Thyroid gland (tissue), 4 donors: ENCODE results near the gene GPANK1. TPM values are rescaled to one million over a fixed set of nuclear protein-coding genes. Genes with fewer than 3 reads are reported as not detected.

Experiments
- DNase-seq, 2 donors: peaks; one replicate each; pipeline ENCODE4 v3.0.0-alpha.2; 2019
- H3K27ac ChIP-seq, 3 donors: fragments of 200-600 bp; sonication (generic); 1 replicate in 2 of 3; 2 replicates in 1 of 3; pipeline ENCODE4 v1.5.1; 2016 to 2019; ENCODE audit warnings: mild to moderate bottlenecking in 1 of 3, moderate library complexity in 1 of 3
- H3K27me3 ChIP-seq: fragments of 200-600 bp; sonication (generic); one replicate; pipeline ENCODE4 v1.5.1; 2019
- H3K36me3 ChIP-seq, 2 donors: fragments of 200-600 bp; sonication (generic); one replicate each; pipeline ENCODE4 v1.5.1; 2016 to 2019
- H3K4me1 ChIP-seq, 2 donors: fragments of 200-600 bp; sonication (generic); one replicate each; pipeline ENCODE4 v1.5.1; 2017 to 2019
- H3K4me3 ChIP-seq, 3 donors: fragments of 200-600 bp; sonication (generic); replicated peaks in 1 of 3; 1 replicate in 2 of 3; 2 replicates in 1 of 3; pipeline ENCODE4 v1.5.1; 2016; ENCODE audit warnings: mild to moderate bottlenecking in 1 of 3
- H3K9me3 ChIP-seq: fragments of 200-600 bp; sonication (generic); one replicate; pipeline ENCODE4 v1.5.1; 2017
- CTCF ChIP-seq, 6 experiments: fragments of 200-600 bp in 3 of 6; fragments of 450-650 bp in 3 of 6; sonication (generic) in 3 of 6; IDR thresholded peaks; one replicate each; pipeline ENCODE4 v1.5.1; 2016 to 2019; ENCODE audit warnings: antibody characterized with exemption in 6 of 6, mild to moderate bottlenecking in 2 of 6, inconsistent platforms in 1 of 6, moderate library complexity in 1 of 6
- POLR2A ChIP-seq, 2 donors: fragments of 450-650 bp; IDR thresholded peaks; one replicate each; pipeline ENCODE4 v1.6.1; 2017; ENCODE audit warnings: antibody characterized with exemption in 2 of 2, mild to moderate bottlenecking in 2 of 2, moderate library complexity in 1 of 2
- WGBS, 2 donors: methylation state at CpG; one replicate each; pipeline ENCODE4 v1.1.5; 2017; 5-methylcytosine and 5-hydroxymethylcytosine counted together
- intact Hi-C: fragments of 100-400 bp; cut with DNase I; formaldehyde crosslinking; loops from one replicate; pipeline ENCODE4 v1.15.1; 2023
- microRNA-seq: library from miRNA; unstranded; fragments of <30 nt; microRNA quantifications from one replicate; pipeline ENCODE4, GENCODE V29; 2016
- small RNA-seq: library from RNA; depleted of rRNA; stranded (forward); fragments of <200 nt; gene quantifications from one replicate; pipeline ENCODE3, GENCODE V24; 2016
- total RNA-seq, 4 donors: library from RNA; depleted of rRNA; stranded (reverse); fragments of >200 nt; gene quantifications; one replicate each; pipeline ENCODE4 v1.2.3, GENCODE V29; 2016

Gene GPANK1
- total RNA-seq, 4 donors from 2014 or later: 15.7 to 23.2 (median 22.1) TPM

- no peak for DNase-seq
- H3K27me3 ChIP-seq: no peaks in the 10 kb centered on the region
- H3K4me1 ChIP-seq: peaks cover 0 to 3% of the 10 kb centered on the region in 2 donors
- H3K27ac ChIP-seq: no peak overlapping the region
- TF ChIP-seq POLR2A (IDR thresholded peaks at IDR 0.05) (no peak), CTCF (IDR thresholded peaks at IDR 0.05) (no peak)
- intact Hi-C loops: no loop called here
- no peaks in the 10 kb centered on the region for H3K9me3 ChIP-seq
- 76% methylated on average over 7 of the region's 7 CpGs for WGBS, 2 donors
- no peak overlapping the region for H3K4me3 ChIP-seq
- H3K36me3 ChIP-seq: no peaks in the 10 kb centered on the region
These were observed 49.0 kb downstream of the GPANK1 start for GRCh38 chr6:31615748-31616147.

- WGBS, 2 donors: 69 to 74% methylated on average over 6 of the region's 6 CpGs
- no peaks in the 10 kb centered on the region for H3K36me3 ChIP-seq
- H3K9me3 ChIP-seq: no peaks in the 10 kb centered on the region
- DNase-seq: no peak
- H3K27me3 ChIP-seq: no peaks in the 10 kb centered on the region
- no peak within 1 kb of the TSS for H3K4me3 ChIP-seq
- TF ChIP-seq POLR2A (IDR thresholded peaks at IDR 0.05): no peak
- no peak for TF ChIP-seq CTCF (IDR thresholded peaks at IDR 0.05)
- intact Hi-C loops: no loop called here
- no peak within 1 kb of the TSS for H3K27ac ChIP-seq
- peaks cover under 1 to 3% of the 10 kb centered on the region in 2 donors for H3K4me1 ChIP-seq
These were observed 49.9 kb downstream of the GPANK1 start, which contains the start of gene AIF1 for GRCh38 chr6:31614684-31615578. Gene AIF1, plus strand, starts transcription at chr6:31615234. Its CDS starts 96 bp downstream, at chr6:31615330.

DNA sequence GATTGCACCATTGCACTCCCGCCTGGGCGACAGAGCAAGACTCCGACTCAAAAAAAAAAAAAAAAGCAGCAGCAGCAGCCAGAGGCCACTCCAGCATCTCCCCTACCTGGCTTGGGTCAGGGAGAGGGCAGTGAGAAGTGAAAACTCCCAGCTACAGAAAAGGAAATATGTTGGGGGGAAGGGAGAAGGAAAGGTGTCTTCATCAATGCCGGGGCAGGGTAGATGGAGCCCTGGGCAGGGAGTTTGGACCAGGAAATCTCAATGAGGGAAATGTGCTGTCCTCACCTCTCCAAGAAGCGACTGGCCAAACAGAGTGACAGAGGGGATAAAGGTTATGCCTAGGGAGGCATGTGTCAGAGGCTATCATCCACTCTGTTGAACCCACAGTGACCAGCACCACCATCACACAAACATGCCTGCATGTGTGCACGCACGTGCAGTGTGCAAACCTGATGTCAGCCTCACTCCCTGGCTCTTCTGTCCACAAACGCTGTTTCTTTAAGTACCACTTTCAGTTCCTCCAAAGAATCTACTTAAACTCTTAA, 50.6 kb downstream of the GPANK1 start:
- Histone ChIP-seq H3K27me3 (no peaks in the 10 kb centered on the region), H3K4me1 (peaks cover 0 to 7% of the 10 kb centered on the region in 2 donors), H3K36me3 (no peaks in the 10 kb centered on the region), H3K9me3 (no peaks in the 10 kb centered on the region), H3K27ac (no peak overlapping the region), H3K4me3 (no peak overlapping the region)
- 50 to 57% methylated on average over 8 of the region's 8 CpGs for WGBS, 2 donors
- no peak for TF ChIP-seq POLR2A (IDR thresholded peaks at IDR 0.05)
- no peak for TF ChIP-seq CTCF (IDR thresholded peaks at IDR 0.05)
- DNase-seq: peak; percentile 28 to 33
- intact Hi-C loops: no loop called here

Small RNA genes lying within 50 kb of the gene (microRNA-seq; reads per million reads assigned to microRNA genes)
- gene MIR4646: not detected
- gene MIR6832: not detected

Small RNA genes lying within 50 kb of the gene (small RNA-seq; reads per million reads assigned to genes)
- gene MIR4646 (not detected), gene MIR6832 (not detected), gene RF00019 (not detected), gene SNORA38 (20.6 reads per million, percentile 94 among the genes with 10 or more reads in this experiment), gene UQCRHP1 (not detected)

Other genes with a start within 250 kb of the GPANK1 start
- 1 to 10 TPM in 3 of 4 donors, under 1 TPM in 1; 0.89 to 3.4 (median 2.1) TPM for gene MICB, start 166.9 kb downstream of the GPANK1 start, total RNA-seq
- not detected for gene MCCD1, start 136.0 kb downstream of the GPANK1 start, total RNA-seq
- 100 to 1,000 TPM; 296 to 339 (median 314) TPM for gene DDX39B, start 123.0 kb downstream of the GPANK1 start, total RNA-seq
- gene ATP6V1G2, start 118.4 kb downstream of the GPANK1 start, total RNA-seq: 1 to 10 TPM; 1.2 to 3.9 (median 2.6) TPM
- gene NFKBIL1, start 117.4 kb downstream of the GPANK1 start, total RNA-seq: 10 to 100 TPM; 23.7 to 34.0 (median 27.5) TPM
- not detected for gene LTA, start 92.7 kb downstream of the GPANK1 start, total RNA-seq
- under 1 TPM in 1 of 4 donors, not detected in 3; 0.42 TPM for gene TNF, start 89.4 kb downstream of the GPANK1 start, total RNA-seq
- gene LTB, start 82.6 kb downstream of the GPANK1 start, total RNA-seq: not detected
- 10 to 100 TPM in 1 of 4 donors, 1 to 10 TPM in 2, not detected in 1; 2.5 to 23.4 (median 3.2) TPM for gene LST1, start 78.7 kb downstream of the GPANK1 start, total RNA-seq
- not detected for gene NCR3, start 72.0 kb downstream of the GPANK1 start, total RNA-seq
- gene AIF1, start 49.8 kb downstream of the GPANK1 start, total RNA-seq: 10 to 100 TPM in 3 of 4 donors, 1 to 10 TPM in 1; 8.1 to 37.8 (median 17.6) TPM
- gene PRRC2A, start 44.3 kb downstream of the GPANK1 start, total RNA-seq: 100 to 1,000 TPM in 1 of 4 donors, 10 to 100 TPM in 3; 68.5 to 127 (median 86.7) TPM
- 100 to 1,000 TPM; 179 to 301 (median 245) TPM for gene BAG6, start 12.3 kb downstream of the GPANK1 start, total RNA-seq
- gene APOM, start 9.1 kb downstream of the GPANK1 start, total RNA-seq: 1 to 10 TPM; 2.3 to 5.1 (median 4.5) TPM
- gene C6orf47, start 4.2 kb downstream of the GPANK1 start, total RNA-seq: 10 to 100 TPM; 23.6 to 32.3 (median 28.7) TPM
- 100 to 1,000 TPM; 181 to 264 (median 206) TPM for gene CSNK2B, start 1.1 kb upstream of the GPANK1 start, total RNA-seq
- gene LY6G5B, start 5.0 kb upstream of the GPANK1 start, total RNA-seq: 10 to 100 TPM in 2 of 4 donors, 1 to 10 TPM in 2; 4.4 to 11.8 (median 9.4) TPM
- gene LY6G5C, start 16.1 kb upstream of the GPANK1 start, total RNA-seq: 1 to 10 TPM in 1 of 4 donors, under 1 TPM in 2, not detected in 1; 0.54 to 7.9 (median 0.83) TPM
- 10 to 100 TPM; 47.3 to 81.4 (median 71.7) TPM for gene ABHD16A, start 38.3 kb upstream of the GPANK1 start, total RNA-seq
- gene LY6G6F, start 41.9 kb upstream of the GPANK1 start, total RNA-seq: not detected
- not detected for gene LY6G6D, start 50.4 kb upstream of the GPANK1 start, total RNA-seq
- gene LY6G6C, start 56.7 kb upstream of the GPANK1 start, total RNA-seq: not detected
- gene MPIG6B, start 58.4 kb upstream of the GPANK1 start, total RNA-seq: 1 to 10 TPM in 1 of 4 donors, under 1 TPM in 1, not detected in 2; 0.54 to 1.8 TPM
- gene DDAH2, start 64.3 kb upstream of the GPANK1 start, total RNA-seq: 100 to 1,000 TPM in 3 of 4 donors, 10 to 100 TPM in 1; 99.9 to 117 (median 114) TPM
- gene CLIC1, start 71.5 kb upstream of the GPANK1 start, total RNA-seq: 100 to 1,000 TPM; 222 to 314 (median 247) TPM
- 10 to 100 TPM in 1 of 4 donors, 1 to 10 TPM in 3; 5.6 to 11.2 (median 7.2) TPM for gene MSH5, start 75.0 kb upstream of the GPANK1 start, total RNA-seq
- gene SAPCD1, start 97.7 kb upstream of the GPANK1 start, total RNA-seq: 1 to 10 TPM in 3 of 4 donors, not detected in 1; 2.0 to 4.2 (median 3.0) TPM
- gene VWA7, start 112.3 kb upstream of the GPANK1 start, total RNA-seq: 1 to 10 TPM; 1.2 to 8.9 (median 5.4) TPM
- gene VARS1, start 130.8 kb upstream of the GPANK1 start, total RNA-seq: 100 to 1,000 TPM in 1 of 4 donors, 10 to 100 TPM in 3; 33.8 to 120 (median 39.9) TPM
- gene LSM2, start 142.0 kb upstream of the GPANK1 start, total RNA-seq: 10 to 100 TPM; 29.2 to 48.4 (median 36.5) TPM
- gene HSPA1L, start 150.3 kb upstream of the GPANK1 start, total RNA-seq: 1 to 10 TPM; 3.5 to 4.1 (median 3.9) TPM
- 100 to 1,000 TPM; 148 to 320 (median 190) TPM for gene HSPA1A, start 150.5 kb upstream of the GPANK1 start, total RNA-seq
- gene HSPA1B, start 162.7 kb upstream of the GPANK1 start, total RNA-seq: 100 to 1,000 TPM; 194 to 330 (median 256) TPM
- 10 to 100 TPM; 54.4 to 98.1 (median 65.9) TPM for gene NEU1, start 197.8 kb upstream of the GPANK1 start, total RNA-seq
- 10 to 100 TPM in 2 of 4 donors, 1 to 10 TPM in 2; 1.6 to 16.2 (median 7.7) TPM for gene SLC44A4, start 214.0 kb upstream of the GPANK1 start, total RNA-seq
- 10 to 100 TPM; 26.9 to 47.7 (median 38.7) TPM for gene EHMT2, start 232.7 kb upstream of the GPANK1 start, total RNA-seq
- 1 to 10 TPM in 3 of 4 donors, under 1 TPM in 1; 0.94 to 2.9 (median 1.5) TPM for gene ZBTB12, start 237.1 kb upstream of the GPANK1 start, total RNA-seq